ENCODE data around the gene RPS18.
A peak's percentile ranks its signal among the peaks of the same experiment; 100 is the strongest.

Gene RPS18

DNA sequence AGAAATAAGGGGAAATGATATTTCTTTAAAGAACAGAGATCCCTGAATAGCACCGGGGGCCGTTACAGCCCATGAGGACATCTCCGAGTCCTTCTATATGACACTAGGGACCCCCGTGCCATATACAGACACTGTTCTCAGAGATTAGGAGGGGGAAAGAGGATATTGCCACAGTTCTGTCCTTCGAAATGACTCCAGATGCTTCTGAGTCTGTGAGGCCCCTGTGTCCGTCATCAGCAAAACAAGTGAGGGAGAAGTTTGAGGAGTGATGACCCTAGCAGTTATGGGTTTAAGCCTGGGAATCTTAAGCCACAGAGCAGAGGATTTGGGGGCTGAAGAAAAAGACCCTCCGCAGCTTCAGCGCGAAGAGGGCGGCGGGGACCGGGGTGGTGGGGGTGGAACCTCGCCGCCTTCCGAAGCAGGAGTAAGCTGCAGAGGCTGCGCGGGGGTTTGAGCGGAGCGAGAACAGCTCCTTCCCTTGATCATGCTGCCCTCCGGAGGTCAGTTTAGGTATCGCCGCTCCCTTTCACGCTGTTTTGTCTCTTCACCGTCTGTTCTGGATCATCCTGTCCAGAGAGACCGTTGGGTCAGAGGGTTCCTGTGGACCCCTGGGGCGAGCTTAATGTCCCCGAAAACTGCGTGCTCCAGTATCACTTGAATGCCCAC lies 23.8 kb upstream of the RPS18 start:
- peak overlapping the region; percentile 35 for H3K23ac ChIP-seq (ENCODE audit: low read depth, low read length, poor library complexity)
- H3K4me1 ChIP-seq (ENCODE audit: control insufficient read depth in 2 of 2, insufficient read depth in 1 of 2, low read depth in 1 of 2, low read length in 2 of 2): peaks cover 9 to 13% of the 10 kb centered on the region in 2 donors
- peak overlapping the region; percentile 54 for H2BK15ac ChIP-seq (ENCODE audit: low read length)
- peaks cover 3 to 18% of the 10 kb centered on the region in 2 donors for H3K36me3 ChIP-seq (replicated peaks in 1 of 2; ENCODE audit: control insufficient read depth in 2 of 2, insufficient read depth in 2 of 2, low read length in 2 of 2)
- H3K4ac ChIP-seq (ENCODE audit: low read length): no peak overlapping the region
- H3K4me2 ChIP-seq (ENCODE audit: insufficient read depth, low read length, poor library complexity, severe bottlenecking): peak overlapping the region; percentile 91
- H3K27ac ChIP-seq (replicated peaks; ENCODE audit: low read length): no peak overlapping the region
- peak overlapping the region; percentile 87 for H2AFZ ChIP-seq (ENCODE audit: low read length)
- H2BK12ac ChIP-seq (ENCODE audit: low read length): no peak overlapping the region
- H3K18ac ChIP-seq (ENCODE audit: low read length): no peak overlapping the region
- no peak overlapping the region for H2AK5ac ChIP-seq (ENCODE audit: low read depth, low read length)
- H2BK5ac ChIP-seq (ENCODE audit: low read length): no peak overlapping the region
- H3K9ac ChIP-seq (ENCODE audit: low read depth, low read length, poor library complexity): peak overlapping the region; percentile 65
- no peak overlapping the region for H3K14ac ChIP-seq (ENCODE audit: low read length)
- no peak overlapping the region for H4K91ac ChIP-seq (ENCODE audit: low read depth, low read length, poor library complexity)
- H3K27me3 ChIP-seq (ENCODE audit: control insufficient read depth in 3 of 3, insufficient read depth in 3 of 3, low read depth in 1 of 3, low read length in 3 of 3): peaks cover 0 to 3% (median 0%) of the 10 kb centered on the region in 3 experiments
- DNase-seq (ENCODE audit: low spot score): peak; percentile 93
- WGBS, 2 donors (ENCODE audit: extremely low coverage in 2 of 2, insufficient read length in 2 of 2, insufficient replicate concordance in 1 of 2): no CpG with 5 or more reads among the region's 28 CpGs
- H3K4me3 ChIP-seq (ENCODE audit: low read length in 2 of 2): peak overlapping the region in 1 of 2 donors; percentile 67
- H4K8ac ChIP-seq (ENCODE audit: low read depth, low read length): no peak overlapping the region
- H3K79me1 ChIP-seq (ENCODE audit: low read depth, low read length): no peaks in the 10 kb centered on the region
- H2BK120ac ChIP-seq (ENCODE audit: low read depth, low read length): no peak overlapping the region
- H3K9me3 ChIP-seq (replicated peaks in 1 of 2; ENCODE audit: control insufficient read depth in 2 of 2, insufficient read depth in 1 of 2, low read depth in 1 of 2, low read length in 2 of 2): no peaks in the 10 kb centered on the region

- Histone ChIP-seq H3K36me3 (replicated peaks in 1 of 2; ENCODE audit: control insufficient read depth in 2 of 2, insufficient read depth in 2 of 2, low read length in 2 of 2) (peaks cover 3 to 20% of the 10 kb centered on the region in 2 donors), H3K4ac (ENCODE audit: low read length) (no peak overlapping the region), H3K4me3 (ENCODE audit: low read length in 2 of 2) (peak overlapping the region; percentile 61 to 67), H3K14ac (ENCODE audit: low read length) (no peak overlapping the region), H2AFZ (ENCODE audit: low read length) (peak overlapping the region; percentile 87), H3K18ac (ENCODE audit: low read length) (no peak overlapping the region), H2BK15ac (ENCODE audit: low read length) (peak overlapping the region; percentile 54), H2BK5ac (ENCODE audit: low read length) (no peak overlapping the region), H3K4me1 (ENCODE audit: control insufficient read depth in 2 of 2, insufficient read depth in 1 of 2, low read depth in 1 of 2, low read length in 2 of 2) (peaks cover 9 to 13% of the 10 kb centered on the region in 2 donors), H2BK12ac (ENCODE audit: low read length) (no peak overlapping the region), H4K91ac (ENCODE audit: low read depth, low read length, poor library complexity) (no peak overlapping the region), H3K9ac (ENCODE audit: low read depth, low read length, poor library complexity) (no peak overlapping the region), H3K79me1 (ENCODE audit: low read depth, low read length) (no peaks in the 10 kb centered on the region), H3K27ac (replicated peaks; ENCODE audit: low read length) (no peak overlapping the region), H3K4me2 (ENCODE audit: insufficient read depth, low read length, poor library complexity, severe bottlenecking) (peak overlapping the region; percentile 91), H3K27me3 (ENCODE audit: control insufficient read depth in 3 of 3, insufficient read depth in 3 of 3, low read depth in 1 of 3, low read length in 3 of 3) (peaks cover 0 to 3% (median 0%) of the 10 kb centered on the region in 3 experiments), H2BK120ac (ENCODE audit: low read depth, low read length) (no peak overlapping the region), H4K8ac (ENCODE audit: low read depth, low read length) (no peak overlapping the region), H2AK5ac (ENCODE audit: low read depth, low read length) (no peak overlapping the region), H3K9me3 (replicated peaks in 1 of 2; ENCODE audit: control insufficient read depth in 2 of 2, insufficient read depth in 1 of 2, low read depth in 1 of 2, low read length in 2 of 2) (no peaks in the 10 kb centered on the region), H3K23ac (ENCODE audit: low read depth, low read length, poor library complexity) (peak overlapping the region; percentile 35)
- WGBS, 2 donors (ENCODE audit: extremely low coverage in 2 of 2, insufficient read length in 2 of 2, insufficient replicate concordance in 1 of 2): no CpG with 5 or more reads among the region's 18 CpGs
- DNase-seq (ENCODE audit: low spot score): no peak
Measured at GRCh38 chr6:33248643-33248931, 23.3 kb upstream of the RPS18 start.

GRCh38 chr6:33248932-33249731 lies 22.7 kb upstream of the RPS18 start:
- no peak overlapping the region for H2BK120ac ChIP-seq (ENCODE audit: low read depth, low read length)
- H3K4me1 ChIP-seq (ENCODE audit: control insufficient read depth in 2 of 2, insufficient read depth in 1 of 2, low read depth in 1 of 2, low read length in 2 of 2): peaks cover 9 to 13% of the 10 kb centered on the region in 2 donors
- no peak overlapping the region for H2BK12ac ChIP-seq (ENCODE audit: low read length)
- H3K14ac ChIP-seq (ENCODE audit: low read length): no peak overlapping the region
- no CpG with 5 or more reads among the region's 58 CpGs for WGBS, 2 donors (ENCODE audit: extremely low coverage in 2 of 2, insufficient read length in 2 of 2, insufficient replicate concordance in 1 of 2)
- no peak overlapping the region for H2AK5ac ChIP-seq (ENCODE audit: low read depth, low read length)
- H3K9me3 ChIP-seq (replicated peaks in 1 of 2; ENCODE audit: control insufficient read depth in 2 of 2, insufficient read depth in 1 of 2, low read depth in 1 of 2, low read length in 2 of 2): no peaks in the 10 kb centered on the region
- H4K91ac ChIP-seq (ENCODE audit: low read depth, low read length, poor library complexity): no peak overlapping the region
- peaks cover 3 to 22% of the 10 kb centered on the region in 2 donors for H3K36me3 ChIP-seq (replicated peaks in 1 of 2; ENCODE audit: control insufficient read depth in 2 of 2, insufficient read depth in 2 of 2, low read length in 2 of 2)
- H3K18ac ChIP-seq (ENCODE audit: low read length): peak overlapping the region; percentile 84
- H3K9ac ChIP-seq (ENCODE audit: low read depth, low read length, poor library complexity): peak overlapping the region; percentile 92
- H3K4me3 ChIP-seq (ENCODE audit: low read length in 2 of 2): peak overlapping the region; percentile 67 to 80
- peak; percentile 96 for DNase-seq (ENCODE audit: low spot score)
- H2BK15ac ChIP-seq (ENCODE audit: low read length): no peak overlapping the region
- H3K4ac ChIP-seq (ENCODE audit: low read length): no peak overlapping the region
- peak overlapping the region; percentile 7 for H2BK5ac ChIP-seq (ENCODE audit: low read length)
- H3K23ac ChIP-seq (ENCODE audit: low read depth, low read length, poor library complexity): peak overlapping the region; percentile 94
- peaks cover 0 to 3% (median 0%) of the 10 kb centered on the region in 3 experiments for H3K27me3 ChIP-seq (ENCODE audit: control insufficient read depth in 3 of 3, insufficient read depth in 3 of 3, low read depth in 1 of 3, low read length in 3 of 3)
- peak overlapping the region; percentile 62 for H3K27ac ChIP-seq (replicated peaks; ENCODE audit: low read length)
- peak overlapping the region; percentile 87 for H2AFZ ChIP-seq (ENCODE audit: low read length)
- H3K79me1 ChIP-seq (ENCODE audit: low read depth, low read length): no peaks in the 10 kb centered on the region
- no peak overlapping the region for H4K8ac ChIP-seq (ENCODE audit: low read depth, low read length)
- peak overlapping the region; percentile 91 for H3K4me2 ChIP-seq (ENCODE audit: insufficient read depth, low read length, poor library complexity, severe bottlenecking)
